ACHN (cell line): ENCODE data around the gene SPTBN1.
A peak's percentile ranks its signal among the peaks of the same experiment; 100 is the strongest.

ENCODE experiments used
- DNase-seq: peaks from one replicate; pipeline ENCODE4 v3.0.0-alpha.2; 2015
- in situ Hi-C: cut with HindIII; loops from 2 replicates; pipeline ENCODE4 v1.10.0; 2017; ENCODE audit warnings: low sequenced_read_pairs, low pct_ligation_motif_present, low pct_unique_long_range_greater_than_20kb

Gene SPTBN1

DNA sequence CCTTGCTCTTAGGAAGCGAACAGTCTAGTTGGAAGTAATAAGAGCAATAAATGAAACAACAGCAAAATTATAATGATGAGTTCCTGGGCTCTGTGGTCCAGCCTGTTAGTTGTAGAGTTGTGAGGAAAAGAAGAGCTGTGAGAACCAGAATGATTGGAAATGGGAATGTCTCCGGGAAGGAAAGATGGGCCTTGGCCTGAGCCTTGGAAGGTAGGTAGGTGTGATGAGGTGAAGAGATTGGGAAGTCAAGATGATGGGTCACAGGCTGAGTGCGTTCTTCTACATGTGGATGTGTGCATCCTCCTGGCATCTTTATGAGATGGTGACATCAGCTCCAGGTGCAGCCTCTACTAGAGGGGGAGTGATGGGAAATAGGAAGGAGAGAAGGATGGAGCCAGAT lies 152.1 kb downstream of the SPTBN1 start:
- no peak for DNase-seq
- in situ Hi-C loops, result no loop called here

DNA sequence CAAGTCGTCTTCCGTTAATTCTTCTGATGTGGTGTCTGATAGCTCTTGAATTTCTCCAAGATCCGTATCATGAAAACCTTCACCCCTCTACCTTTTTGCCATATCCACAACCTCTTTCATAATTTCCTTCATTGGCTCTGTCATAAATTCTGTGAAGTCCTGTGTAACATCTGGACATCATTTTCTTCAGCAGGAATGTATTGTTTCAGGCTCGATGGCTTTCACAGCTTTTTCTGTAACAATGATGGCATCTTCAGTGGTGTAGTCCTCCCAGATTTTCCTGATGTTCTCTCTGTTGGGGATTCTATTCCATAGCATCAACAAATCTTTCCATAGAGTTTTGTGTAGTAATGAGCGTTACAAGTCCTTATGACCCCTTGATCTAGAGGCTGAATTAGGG lies 153.1 kb downstream of the SPTBN1 start:
- in situ Hi-C loops, result no loop called here
- DNase-seq, result no peak

GRCh38 chr2:54609647-54610046 lies 153.5 kb downstream of the SPTBN1 start:
- no peak for DNase-seq
- in situ Hi-C loops, result no loop called here

GRCh38 chr2:54610700-54611099 lies 154.6 kb downstream of the SPTBN1 start:
- no peak for DNase-seq
- in situ Hi-C loops, result no loop called here

- no peak for DNase-seq
- in situ Hi-C loops, result no loop called here
Observed at GRCh38 chr2:54611830-54612545, 155.9 kb downstream of the SPTBN1 start.

- in situ Hi-C loops, result no loop called here
Observed at GRCh38 chr2:54613386-54613785, 157.3 kb downstream of the SPTBN1 start.

GRCh38 chr2:54613794-54614257 lies 157.7 kb downstream of the SPTBN1 start:
- DNase-seq, result peak; percentile 54
- in situ Hi-C loops, result no loop called here

More at GRCh38 chr2:54613386-54613785, 157.3 kb downstream of the SPTBN1 start:
- DNase-seq, result peak; percentile 31

GRCh38 chr2:54614819-54615218 lies 158.7 kb downstream of the SPTBN1 start:
- in situ Hi-C loops, result no loop called here
- DNase-seq, result no peak

DNA sequence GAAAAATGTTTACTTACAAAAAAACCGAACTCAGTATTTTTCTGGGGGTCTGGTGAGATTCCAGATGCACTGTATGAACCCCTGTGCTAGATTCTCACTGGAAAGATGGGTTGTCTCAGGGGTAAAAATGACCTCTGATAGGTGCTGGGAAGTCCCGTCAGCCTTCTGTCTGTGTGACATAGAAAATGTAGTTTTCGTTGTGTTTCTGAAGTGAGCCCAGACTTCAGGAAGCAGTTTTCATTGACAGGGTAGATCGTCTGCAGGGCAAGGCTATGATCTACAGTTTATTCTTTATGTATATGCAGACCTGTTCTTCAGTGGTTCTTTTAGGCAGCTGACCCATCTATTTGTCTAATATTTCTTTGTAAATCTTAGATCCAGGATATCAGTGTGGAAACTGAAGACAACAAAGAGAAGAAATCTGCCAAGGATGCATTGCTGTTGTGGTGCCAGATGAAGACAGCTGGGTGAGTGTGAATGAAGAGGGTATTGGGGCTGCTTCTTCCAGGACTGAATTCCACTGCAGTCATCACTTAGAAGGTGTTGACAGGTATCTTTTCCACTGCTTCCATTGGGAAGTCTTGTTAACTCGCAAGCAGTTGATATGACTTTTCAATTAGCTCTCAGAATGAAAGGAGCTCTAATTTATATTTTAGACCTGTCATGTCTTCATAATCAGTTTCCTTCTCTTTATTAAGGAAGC lies 159.9 kb downstream of the SPTBN1 start:
- in situ Hi-C loops, result no loop called here
- DNase-seq, result no peak

GRCh38 chr2:54617409-54617808 lies 161.3 kb downstream of the SPTBN1 start:
- in situ Hi-C loops, result no loop called here
- no peak for DNase-seq

DNA sequence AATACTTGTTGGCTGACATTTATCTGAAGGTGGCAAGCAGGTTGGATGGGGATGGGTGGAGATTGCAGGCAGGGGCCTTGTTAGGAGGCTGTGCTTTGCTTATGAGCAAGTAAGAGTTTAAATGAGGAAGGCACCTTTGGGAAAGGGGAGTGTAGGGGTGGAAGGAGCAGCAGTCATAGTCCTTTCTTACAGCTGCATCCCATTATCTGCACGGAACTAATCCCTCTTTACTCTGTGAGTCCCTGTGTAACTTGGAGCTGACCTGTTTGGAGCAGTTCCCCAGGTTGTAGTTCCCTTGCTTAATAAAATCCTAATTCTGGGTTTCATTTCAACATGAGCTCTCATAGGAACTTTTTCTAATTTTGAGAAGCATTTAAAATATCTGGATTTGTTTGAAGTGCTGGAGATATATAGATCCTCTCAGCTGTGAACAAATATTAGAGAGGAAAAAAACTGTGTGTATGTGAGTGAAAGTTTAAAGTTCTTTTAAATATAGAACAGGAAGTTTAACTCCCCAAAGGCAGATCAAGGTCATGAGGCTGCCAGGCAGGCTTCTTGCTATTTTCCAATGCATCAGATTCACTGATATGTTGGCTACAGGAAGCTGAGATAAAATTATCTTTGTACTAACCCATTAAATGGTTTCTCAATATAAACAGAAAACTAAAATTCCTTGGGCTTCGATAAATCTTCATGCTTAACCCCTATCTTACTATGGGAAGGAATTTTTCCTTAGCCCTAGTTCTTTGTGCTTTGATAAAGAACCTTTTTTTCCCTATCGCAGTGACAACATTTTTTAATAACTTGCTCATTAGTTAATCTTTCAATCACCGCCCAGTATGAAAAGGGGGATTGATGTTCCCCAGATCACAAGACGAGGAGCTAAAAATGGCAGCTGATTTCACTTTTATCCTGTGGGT lies 162.8 kb downstream of the SPTBN1 start:
- in situ Hi-C loops, result no loop called here
- no peak for DNase-seq

- in situ Hi-C loops, result no loop called here
- no peak for DNase-seq
Observed at GRCh38 chr2:54619660-54620231, 163.6 kb downstream of the SPTBN1 start.

- in situ Hi-C loops, result no loop called here
Observed at GRCh38 chr2:54620948-54621347, 164.8 kb downstream of the SPTBN1 start.

DNA sequence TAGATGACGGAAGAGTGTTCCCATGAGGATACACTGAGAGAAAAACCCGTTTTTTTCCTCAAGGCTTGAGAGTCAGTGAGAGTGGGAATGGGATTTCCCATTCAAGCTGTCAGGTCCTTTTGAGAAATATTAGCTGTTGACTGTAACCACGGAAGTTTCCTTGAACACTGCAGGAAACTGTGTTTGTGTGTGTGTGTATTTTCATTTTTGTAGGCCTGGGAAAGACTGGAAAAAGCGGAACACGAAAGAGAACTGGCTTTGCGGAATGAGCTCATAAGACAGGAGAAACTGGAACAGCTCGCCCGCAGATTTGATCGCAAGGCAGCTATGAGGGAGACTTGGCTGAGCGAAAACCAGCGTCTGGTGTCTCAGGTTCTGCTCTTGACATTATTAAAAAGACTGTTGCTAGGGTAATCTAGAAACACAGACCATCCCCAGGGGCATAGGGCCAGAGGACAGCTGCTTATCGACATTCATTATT lies 168.5 kb downstream of the SPTBN1 start:
- DNase-seq, result no peak
- in situ Hi-C loops, result no loop called here

More at GRCh38 chr2:54620948-54621347, 164.8 kb downstream of the SPTBN1 start:
- DNase-seq, result no peak

- in situ Hi-C loops, result no loop called here
- no peak for DNase-seq
Observed at GRCh38 chr2:54626131-54626530, 170.0 kb downstream of the SPTBN1 start.

DNA sequence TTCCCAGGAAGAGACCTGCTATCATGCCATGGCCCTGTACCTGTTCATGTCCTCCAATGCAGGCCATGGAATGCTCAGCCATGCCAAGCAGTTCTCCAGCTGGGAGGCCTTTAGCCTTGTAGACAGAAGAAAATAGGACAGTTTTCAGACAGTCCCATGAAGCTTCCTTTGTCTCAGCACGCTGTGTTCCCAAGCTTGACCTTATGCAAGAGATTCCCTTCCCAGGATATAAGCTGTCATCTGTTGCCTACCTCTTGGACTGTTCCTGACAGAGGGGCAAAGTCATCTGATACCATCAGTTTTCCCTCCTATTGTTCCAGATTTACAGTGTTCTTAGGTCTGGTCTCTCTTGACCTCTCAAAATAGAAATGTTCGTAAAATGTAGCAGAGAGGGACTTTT lies 170.8 kb downstream of the SPTBN1 start:
- in situ Hi-C loops, result no loop called here
- DNase-seq, result no peak

DNA sequence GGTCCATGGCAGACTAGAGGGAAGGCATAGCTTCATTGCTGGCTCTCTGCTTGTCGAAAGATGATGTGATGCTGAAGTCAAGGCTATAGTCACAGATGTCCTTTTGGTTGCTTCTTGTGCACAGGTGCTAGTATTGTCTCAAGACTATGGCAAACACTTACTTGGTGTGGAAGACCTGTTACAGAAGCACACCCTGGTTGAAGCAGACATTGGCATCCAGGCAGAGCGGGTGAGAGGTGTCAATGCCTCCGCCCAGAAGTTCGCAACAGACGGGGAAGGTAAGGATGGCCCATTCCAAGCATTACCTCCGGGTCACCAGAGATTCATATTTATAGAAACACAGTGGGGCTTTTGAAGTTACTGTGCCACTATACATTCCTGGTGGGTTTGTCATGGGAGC lies 171.8 kb downstream of the SPTBN1 start:
- in situ Hi-C loops, result no loop called here
- no peak for DNase-seq

DNA sequence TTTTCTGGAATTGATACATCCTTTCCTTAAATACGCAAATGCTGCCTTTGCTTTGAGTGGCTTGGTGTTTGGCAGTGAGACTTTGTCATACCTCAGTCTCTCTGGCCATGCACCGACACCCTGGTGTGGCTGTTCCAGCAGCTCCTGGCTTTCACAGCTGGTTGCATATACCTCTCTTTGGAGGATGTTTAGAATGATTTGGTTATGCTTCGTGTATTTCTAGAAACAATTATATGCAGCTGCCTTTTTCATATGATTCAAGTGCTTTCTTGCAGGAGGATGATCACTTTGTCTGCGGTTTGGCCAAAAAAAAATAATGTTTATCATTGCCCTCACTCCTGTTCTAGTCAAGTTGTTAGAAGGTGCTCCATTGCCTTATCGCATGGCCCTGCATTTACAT lies 172.3 kb downstream of the SPTBN1 start:
- in situ Hi-C loops, result no loop called here
- DNase-seq, result no peak

- in situ Hi-C loops, result no loop called here
- DNase-seq, result no peak
Observed at GRCh38 chr2:54628957-54629356, 172.8 kb downstream of the SPTBN1 start.
